Middle frontal gyrus (tissue), 1 donor: ENCODE results near the gene B4GALNT3.

Source experiments
- DNase-seq: peaks from one replicate; pipeline ENCODE4 v3.0.0-alpha.2; 2015; ENCODE audit warnings: low spot score; ENCODE audit errors: extremely low spot score

The B4GALNT3 gene

DNA sequence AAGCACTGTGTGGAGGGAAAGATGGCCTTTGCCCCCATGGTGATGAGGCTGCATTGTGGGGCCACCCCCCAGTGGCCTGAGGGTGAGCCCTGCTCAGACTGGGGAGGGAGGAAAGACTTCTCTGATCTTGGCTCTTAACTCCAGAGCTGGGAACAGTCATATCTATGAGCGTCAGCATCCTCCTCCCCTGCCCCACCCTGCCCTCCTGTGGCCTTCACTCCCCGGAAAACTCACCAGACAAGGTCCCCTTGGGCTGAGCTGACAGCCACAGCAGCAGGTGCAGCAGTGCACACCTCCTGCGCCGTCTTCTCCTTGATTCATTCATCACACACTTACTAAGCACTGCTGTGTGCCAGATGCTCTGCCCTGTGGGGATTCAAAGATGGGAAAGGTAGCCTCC lies 98.8 kb downstream of the B4GALNT3 start:
- no peak for DNase-seq

DNA sequence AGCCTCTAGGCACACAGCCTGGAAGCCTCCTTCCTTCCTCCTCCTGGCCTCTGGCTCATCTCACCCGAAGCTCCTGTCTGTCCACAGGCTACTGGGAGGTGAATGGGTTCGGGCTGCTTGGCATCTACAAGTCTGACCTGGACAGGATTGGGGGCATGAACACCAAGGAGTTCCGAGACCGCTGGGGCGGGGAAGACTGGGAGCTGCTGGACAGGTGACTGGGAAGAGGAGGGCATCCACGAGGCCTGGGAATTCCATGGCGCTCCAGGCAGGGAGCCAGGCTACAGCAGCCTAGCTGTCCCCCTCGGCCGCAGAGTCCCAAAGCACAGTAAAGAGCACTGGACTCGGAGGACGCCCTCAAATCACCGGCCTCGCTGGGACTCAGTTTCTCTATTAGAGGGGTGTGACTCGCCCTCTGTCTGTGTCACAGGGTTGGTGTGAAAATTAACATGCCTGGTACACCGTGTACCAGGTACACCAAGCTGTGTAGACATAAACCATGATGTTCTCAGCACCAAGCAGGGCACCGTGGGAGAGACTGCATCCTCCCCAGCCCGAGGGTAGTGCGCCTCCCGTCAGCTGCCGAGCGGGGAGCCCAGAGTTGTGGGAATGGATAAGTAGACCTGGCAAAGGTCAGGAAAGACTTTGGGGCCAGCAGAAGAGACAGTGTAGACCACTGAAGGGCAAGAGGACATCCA lies 99.6 kb downstream of the B4GALNT3 start:
- no peak for DNase-seq

DNA sequence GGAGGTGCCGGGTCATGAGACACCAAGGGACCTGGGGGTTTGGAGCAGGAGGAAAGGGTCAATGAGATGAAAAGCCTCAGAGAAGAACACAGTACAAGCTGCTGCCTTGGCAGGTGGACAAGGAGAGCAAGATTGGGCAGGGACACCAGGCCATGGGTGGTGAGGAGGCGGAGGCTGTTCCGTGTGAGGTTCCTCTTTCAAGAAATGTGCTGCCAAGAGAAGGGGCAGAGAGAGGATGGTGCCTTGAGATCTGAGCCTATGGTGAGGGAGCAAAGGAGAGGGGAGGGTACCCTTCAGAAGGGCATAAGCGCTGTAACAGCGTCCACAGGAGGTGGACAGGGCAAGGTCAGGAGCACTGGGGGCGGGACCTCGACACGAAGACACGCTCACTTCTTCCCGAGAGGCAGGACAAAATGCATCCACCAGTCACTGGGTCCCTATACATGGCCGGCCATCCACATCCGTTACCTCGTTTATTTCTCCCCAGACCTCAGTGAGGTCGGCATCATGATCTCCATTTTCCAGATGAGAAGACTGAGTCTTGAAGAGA lies 100.2 kb downstream of the B4GALNT3 start:
- no peak for DNase-seq

DNA sequence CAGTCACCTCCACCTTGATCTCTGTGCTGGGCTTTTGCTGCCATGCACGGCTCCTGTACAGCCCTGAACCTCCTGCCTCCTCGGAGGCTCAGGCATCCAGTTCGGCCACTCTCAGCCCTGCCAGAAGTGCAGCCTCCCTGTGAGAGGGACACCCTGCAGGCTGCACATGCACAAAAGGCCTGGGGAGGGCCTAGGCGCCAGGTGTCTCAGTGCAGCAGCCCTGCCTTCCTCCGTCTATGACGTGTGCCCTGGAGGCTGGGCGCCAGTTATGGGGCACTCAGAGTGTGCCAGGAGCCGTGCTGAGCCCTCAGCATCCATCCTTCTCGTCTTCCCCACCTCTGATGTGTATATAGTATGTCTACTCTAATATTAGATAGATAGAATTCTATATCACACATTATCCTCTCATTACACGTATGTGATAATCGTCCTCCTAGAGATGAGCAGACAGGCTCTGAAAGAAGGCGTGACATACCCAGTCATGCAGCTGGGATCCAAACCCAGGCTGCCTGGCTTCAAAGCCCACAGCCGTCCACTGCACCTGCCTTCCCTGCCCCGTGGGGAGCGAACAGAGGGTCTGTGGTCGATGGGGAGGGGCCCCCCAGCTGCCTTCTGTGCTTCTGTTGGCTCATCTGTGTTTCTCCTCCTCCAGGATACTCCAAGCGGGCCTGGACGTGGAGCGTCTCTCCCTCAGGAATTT lies 101.1 kb downstream of the B4GALNT3 start:
- no peak for DNase-seq

DNA sequence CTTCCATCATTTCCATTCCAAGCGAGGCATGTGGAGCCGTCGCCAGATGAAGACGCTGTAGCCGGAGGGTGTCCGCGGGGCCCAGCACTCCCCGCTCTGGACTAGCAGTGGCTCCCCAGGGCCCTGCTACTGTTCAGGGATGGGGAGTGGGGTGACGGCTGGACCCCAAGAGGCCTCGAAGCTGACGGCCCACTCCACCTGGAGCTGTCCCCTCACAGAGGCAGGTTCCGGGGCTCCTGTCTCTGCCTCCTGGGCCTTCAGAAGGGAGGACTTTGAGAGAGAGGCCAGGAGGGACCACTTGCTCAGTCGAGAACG lies 101.6 kb downstream of the B4GALNT3 start:
- DNase-seq = no peak

DNA sequence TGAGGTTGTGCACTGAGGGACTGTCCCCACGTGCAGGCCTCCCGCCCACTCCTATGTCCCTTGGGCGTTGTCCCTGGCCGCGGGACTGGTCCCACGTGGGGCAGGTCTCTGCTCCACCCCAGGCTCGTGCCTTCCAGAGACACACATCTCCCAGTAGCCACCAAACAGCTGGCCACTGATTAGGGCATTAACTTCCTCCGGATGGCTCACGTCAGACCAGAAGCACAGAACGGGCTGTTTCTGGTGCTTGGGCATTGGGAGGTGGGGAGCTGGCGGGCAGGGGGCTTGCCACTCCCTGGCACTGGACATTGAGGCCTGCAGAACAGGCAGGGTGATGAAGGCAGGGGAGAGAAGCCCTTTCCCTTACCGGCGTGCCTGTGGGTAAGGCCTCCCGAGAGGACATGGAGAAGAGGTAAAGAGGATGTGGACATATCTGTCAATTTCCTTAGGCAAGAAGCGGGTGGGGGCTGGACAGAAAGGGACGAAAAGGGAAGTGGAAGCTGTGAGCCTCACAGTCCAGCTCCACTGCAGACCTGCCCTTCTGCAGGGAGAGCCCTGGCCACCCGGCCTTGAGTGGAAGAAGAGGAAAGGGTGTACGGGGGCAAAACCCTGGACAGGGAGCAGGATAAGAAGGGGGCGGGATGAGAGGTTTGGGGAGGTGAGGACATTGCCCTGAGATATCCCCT lies 102.3 kb downstream of the B4GALNT3 start:
- DNase-seq = no peak

DNA sequence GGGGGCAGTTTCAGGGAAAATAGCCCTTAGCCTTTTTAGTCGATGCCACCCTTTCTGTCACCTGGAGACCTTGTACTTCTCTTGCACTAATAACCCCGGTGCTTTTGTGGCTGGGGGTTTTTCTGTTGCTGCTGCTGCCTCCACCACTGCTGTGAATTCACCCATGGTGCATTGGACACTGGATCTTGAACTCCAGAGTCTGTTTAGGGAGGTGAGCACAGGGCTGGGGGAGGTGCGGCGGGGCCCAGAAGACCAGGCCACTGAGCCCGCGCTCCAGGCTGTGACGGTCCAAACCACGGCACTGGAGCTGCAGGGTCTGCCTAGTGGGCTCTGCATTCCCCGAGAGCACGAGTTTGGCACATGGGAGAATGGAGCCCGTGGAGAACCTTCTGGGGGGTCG lies 102.9 kb downstream of the B4GALNT3 start:
- DNase-seq = no peak

DNA sequence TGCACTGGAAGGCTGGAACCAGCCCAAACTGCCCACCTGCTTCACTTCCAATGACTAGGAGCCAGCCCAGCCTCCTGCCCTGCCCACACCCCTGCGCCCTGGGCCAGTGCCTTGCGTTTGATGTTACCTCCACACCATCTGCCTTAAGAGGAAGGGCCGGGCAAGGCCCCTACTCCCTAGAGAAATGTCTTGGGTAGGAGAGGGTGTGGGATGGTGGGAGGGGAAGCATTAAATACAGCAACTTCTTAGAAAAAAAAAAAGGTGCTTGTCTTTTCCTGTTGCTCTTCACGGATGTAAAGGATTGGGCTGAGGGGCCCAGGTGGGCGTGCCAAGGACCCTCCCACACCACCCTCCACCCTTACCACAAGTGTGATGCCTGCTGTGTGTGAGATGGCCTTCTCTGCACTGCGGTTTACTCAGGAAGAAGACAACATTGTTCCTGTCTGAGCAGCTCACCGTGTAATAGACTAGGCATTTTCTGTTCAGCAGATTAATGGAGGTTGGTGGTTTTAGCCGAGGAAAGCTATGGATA lies 103.6 kb downstream of the B4GALNT3 start:
- DNase-seq = no peak

DNA sequence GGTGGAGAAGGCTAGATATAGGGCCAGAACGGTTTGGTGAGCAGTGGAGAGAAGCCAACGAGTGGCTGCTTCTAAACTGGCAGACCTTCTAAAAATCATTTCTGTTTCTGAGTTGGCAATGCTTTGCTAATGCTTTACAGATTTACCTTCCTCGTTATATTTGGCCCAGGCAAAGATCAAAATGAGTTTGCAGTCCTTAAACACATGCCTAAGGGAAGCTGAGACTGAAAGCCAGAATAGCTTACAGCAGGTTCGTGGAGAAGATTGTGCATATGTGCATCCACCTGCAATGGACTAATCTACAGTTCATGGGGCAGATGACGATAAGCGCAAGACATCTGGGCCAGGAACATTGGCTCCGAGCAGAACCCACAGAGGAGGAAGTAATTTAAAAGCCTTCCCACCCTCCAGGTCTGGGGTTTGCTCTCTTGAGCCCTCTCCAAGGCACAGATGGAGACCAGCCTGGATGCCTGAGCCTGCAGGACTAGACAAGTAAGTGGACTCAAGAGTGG lies 104.1 kb downstream of the B4GALNT3 start:
- DNase-seq = no peak

DNA sequence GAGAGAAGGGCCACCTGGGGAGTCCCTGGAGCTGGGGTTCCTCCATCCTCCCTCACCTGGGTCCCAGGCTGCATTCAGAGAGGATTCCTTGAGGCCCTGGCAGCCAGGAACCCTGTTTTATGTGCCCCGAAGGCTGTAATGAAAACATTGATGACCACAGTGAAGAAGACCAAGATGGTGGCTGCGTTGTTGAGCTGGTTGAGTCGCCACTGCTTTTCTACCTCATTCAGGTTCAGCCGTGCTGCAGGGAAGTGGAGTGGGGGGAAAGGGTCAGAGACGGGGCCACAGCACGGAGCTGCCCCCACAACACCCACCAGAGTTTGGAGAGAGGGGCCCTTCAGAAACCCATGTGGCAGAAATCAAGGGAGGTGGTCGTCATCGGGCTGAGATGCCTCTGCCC lies 105.4 kb downstream of the B4GALNT3 start:
- no peak for DNase-seq

DNA sequence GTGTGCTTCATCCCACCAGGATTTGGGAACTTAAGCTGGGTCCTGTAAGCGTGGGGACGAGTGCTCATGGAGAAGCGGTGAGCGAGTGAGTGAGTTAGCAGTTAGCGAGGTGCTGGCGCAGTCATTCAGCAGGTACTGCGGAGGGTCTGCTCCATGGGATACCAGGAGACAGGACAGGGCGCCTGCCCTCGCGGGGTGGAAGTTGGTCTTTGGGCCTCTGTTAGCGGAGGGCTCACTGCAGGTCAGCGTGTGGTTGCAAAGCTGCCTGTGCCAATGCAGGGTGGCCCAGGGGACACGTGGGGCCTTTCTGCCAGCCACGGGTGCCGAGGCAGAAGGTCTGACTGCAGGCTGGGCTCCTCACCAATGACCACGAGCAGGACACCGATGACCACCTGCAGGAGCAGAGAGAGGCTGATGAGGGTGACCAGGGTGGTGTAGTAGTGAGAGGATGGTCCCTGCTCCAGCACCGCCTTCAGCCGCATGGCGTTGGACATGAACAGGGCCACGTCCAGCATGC lies 105.9 kb downstream of the B4GALNT3 start:
- no peak for DNase-seq

DNA sequence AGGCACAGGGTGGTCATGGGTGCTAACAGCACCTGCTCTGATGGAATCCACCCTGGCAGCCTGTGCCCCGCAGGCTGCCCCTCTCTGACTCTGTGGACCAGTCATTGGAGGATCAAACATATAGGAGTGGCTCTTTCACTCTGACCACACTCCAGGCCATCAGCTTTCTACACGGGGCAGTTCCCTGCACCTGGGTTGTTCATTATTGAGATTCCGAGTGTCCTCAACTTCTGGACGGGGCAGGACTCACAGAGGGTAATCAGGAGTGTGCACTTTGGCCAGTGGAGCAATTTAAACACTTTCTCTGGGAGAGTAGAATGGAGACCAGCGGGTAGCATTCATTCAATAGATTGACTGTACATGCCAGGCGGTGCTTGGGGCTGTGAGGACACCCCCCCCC lies 108.7 kb downstream of the B4GALNT3 start:
- DNase-seq = no peak

DNA sequence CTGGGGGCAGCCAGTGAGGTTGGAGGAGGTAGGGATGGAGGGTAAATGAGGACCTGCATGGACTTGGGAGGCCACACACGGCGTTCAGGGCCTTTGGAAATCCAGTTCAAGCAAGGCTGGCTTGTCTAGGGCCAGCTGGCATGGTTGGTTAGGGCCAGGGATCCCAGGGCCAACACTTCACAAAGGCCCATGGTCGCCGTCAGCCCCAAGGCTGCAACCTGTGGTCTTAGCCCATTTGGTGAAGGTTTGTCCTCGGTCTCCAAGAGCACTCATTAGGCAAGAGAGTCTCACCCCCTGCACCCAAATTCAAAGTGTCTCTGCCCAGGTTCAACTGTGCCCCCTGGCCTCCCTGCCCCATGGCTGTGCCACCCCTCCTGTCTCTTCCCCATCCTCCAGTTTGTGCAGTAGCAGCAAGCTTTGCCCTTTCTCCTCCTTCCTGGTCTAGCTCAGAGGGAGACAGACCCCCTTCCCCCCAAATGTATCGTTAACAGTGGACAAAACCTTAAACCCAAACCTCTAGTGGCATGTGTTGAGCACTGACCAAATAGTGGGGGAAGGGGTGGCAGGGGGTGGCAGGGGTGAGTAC lies 109.4 kb downstream of the B4GALNT3 start:
- DNase-seq = no peak

DNA sequence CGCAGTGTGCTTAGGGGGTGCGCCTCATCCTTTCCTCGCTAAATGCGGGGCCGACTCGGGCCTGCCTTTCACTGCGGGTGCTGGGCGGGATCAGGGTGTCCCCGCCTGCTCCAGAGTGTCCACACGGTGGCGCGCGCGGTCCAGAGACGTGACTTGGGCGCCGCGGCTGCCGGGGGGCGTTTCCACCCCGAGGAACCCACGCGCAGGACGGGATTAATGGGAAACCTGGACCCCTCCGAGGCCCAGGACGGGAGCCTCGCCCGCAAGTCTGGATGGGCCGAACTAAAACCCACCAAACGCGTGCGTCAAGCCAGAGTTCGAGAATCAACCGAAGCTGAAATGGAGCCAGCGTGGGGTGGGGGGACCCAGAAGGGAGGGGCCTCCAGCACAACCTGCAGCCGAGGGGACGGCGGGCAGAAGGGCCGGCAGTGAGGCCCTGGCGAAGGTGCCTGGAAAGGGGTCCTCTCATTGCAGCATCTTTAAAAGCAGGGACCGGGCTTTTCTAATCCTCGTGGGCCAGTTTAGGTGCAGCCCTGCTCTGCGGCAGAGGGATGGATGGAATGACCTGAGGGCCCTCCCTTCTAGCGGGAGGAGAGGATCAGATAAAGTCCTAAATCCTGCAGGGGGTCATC lies 110.2 kb downstream of the B4GALNT3 start:
- peak; percentile 71 for DNase-seq

DNA sequence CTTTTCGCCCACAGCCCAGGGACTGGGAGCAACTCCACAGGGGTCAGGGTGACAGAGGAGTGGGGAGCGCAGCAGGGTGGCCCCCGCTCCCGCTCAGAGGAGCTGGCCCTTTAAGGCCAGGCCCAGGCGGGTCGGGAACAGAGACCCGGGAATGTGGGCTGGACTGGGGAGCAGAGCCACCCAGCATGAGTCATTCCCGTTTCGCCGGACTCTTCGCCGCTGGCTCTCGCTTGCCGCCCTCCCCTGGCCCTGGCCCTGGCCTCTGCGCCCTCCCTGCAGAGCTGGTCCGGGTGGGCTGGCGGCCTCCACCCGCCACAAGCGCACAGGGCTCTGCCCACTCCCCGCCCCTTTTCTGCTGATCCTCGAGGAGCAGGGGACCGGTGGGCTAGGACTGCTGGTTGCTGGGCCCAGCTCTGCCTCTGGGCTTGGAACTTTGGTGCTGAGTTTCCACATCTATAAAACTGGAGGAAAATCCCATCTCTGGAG lies 110.7 kb downstream of the B4GALNT3 start:
- DNase-seq = no peak

DNA sequence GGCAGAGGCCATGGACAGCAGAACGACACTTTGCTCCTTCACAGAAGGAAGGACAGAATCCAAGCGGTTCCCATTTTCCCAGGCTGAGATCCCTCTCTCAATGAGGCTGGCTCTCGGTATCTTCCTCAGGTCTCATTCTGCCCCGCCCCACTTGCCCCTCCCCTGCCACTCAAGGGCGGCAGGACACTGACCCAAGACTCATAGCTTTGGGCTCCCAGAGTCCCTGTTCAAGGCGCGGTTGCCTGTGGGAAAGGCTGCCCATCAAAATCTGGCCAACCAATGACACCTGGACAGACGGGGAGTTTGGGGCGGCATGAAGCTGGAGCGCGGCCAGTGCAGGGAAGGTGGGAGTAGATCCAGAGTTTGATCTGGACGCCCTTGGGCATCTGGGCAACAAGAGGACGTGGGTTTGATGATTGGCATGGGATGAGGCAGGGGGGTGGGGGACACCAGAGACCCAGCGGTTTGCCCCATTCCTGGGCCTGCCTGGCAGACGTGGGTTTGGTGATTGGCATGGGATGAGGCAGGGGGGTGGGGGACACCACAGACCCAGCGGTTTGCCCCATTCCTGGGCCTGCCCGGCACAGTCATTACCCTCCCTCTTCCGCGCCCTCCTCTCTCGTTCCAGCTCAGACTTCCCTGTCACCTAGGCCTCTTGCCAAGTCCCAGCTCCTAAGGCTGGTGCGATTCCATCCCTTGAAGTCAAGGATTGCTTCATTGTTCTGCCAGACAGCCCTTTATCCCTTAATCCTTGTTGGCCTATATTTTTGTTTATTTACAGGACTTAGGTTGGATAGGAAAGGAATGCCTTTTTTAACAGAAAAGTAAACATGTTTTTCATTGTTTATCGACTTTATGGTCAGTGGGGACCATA lies 111.4 kb downstream of the B4GALNT3 start:
- no peak for DNase-seq

DNA sequence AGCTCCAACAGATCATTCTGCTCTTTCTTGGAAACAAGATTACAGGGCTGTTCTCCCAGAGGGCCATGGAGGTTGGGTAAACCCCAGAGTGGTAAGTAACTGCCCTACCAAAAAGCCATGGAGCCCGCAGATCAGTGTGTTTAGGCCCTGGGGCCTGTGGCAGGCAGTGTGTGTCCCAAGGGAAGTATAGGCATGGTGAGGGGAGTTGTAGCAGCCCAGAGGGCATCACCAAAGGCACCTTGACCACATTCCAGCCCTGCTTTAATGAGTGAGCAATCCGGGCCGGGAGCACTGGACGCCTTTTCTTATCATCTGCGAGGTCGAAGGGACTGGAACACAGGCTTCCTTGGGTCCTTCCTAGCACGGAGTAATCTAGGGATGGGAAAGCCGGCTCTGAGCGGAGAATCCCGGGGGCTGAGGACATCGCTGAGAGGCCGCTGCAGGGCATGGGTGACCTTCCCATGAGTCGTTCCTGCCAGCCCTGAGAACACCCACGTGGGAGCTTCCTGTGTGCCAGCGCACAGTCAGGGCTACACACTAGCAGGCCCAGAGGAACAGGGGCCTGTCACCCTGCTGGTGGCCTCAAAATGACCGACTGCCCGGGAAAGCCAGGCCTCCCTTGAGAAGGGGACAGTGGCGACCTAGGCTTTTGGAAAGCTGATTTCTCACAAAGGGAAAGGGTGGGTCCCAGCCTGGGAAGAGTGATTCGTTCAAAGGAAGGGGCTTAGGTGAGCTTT lies 112.2 kb downstream of the B4GALNT3 start:
- no peak for DNase-seq

DNA sequence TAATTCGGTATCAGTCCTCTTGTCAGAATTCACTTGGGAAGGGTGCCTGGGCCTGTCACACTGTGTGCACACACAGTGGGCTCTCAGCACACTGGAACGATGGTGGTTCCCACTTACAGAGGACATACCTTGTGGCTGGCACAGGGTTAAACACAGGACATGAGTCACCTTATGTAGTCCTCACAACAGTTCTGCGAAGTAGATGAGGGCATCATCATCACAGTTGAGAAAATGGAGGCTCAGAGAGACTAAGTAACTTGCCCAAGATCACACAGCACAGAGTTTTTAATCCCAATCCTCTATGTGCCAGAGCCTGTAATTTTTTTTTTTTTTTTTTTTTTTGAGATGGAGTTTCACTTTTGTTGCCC lies 112.8 kb downstream of the B4GALNT3 start:
- no peak for DNase-seq

DNA sequence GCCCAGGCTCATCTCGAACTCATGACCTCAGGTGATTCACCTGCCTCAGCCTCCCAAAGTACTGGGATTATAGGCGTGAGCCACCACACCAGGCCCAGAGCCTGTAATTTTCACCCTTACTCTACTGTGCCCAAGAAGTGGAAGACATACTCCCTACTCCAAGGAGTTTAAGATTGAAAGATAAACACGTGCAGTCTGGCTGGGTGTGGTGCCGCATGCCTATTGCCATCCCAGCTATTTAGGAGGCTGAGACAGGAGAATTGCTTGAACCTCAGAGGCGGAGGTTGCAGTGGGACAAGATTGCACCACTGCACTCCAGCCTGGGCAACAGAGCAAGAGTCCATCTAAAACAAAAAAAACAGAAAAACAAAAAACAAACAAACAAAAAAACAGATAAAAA lies 113.5 kb downstream of the B4GALNT3 start:
- no peak for DNase-seq
